GM21423 (cell line): ENCODE results near the gene PIP4K2B.
A peak's percentile ranks its signal among the peaks of the same experiment; 100 is the strongest.
"Not testable (repeated sequence)": the region's sequence is repeated elsewhere in the genome, so short reads cannot be mapped to it uniquely, and the experiment has no call there.

Experiments used
- ATAC-seq: cut with Tn5 transposase; IDR thresholded peaks from one replicate; pipeline ENCODE4 v1.9.1; 2021; ENCODE audit warnings: mild to moderate bottlenecking, moderate library complexity; ENCODE audit not compliant: unreplicated experiment

Gene PIP4K2B

DNA sequence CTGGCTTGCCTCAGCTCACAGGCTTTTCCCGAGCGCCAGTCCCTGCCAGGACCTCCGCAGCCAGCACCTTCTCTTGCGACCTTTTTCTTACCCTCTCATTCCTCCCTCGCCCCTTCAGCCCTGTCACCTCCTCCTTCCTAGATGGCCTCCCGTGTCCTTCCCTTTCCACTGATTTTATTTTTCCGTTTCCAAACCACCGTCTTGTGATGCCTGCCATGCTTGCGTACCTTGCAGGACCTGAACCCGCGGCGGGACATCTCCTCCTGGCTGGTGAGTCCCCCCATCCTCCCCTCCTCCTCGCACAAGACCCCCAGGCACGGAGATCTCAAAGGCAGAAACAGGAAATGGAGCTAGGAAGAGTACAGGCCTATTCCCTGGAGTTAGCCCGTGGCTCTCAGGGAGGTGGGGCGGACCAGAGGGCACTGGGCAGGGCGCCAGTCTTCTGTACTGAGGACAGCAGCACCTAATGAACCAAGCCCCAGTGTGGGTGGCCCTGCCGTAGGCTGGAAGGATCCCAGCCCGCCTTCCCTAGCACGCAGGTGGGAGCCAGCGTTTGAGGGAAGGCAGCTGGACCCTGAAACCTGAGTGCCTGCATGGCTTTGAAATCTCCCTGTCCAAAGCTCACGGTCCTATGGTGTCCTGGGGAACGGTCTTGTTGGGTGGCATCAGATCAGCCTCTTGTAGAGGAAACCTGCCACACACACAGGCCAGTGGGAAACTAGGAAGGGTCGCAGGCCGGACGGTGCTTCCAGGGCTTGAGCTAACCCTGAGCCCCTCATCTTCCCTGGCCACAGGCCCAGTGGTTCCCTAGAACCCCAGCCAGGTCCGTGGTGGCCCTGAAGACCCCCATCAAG lies 68.6 kb downstream of the PIP4K2B start:
- no peak for ATAC-seq

DNA sequence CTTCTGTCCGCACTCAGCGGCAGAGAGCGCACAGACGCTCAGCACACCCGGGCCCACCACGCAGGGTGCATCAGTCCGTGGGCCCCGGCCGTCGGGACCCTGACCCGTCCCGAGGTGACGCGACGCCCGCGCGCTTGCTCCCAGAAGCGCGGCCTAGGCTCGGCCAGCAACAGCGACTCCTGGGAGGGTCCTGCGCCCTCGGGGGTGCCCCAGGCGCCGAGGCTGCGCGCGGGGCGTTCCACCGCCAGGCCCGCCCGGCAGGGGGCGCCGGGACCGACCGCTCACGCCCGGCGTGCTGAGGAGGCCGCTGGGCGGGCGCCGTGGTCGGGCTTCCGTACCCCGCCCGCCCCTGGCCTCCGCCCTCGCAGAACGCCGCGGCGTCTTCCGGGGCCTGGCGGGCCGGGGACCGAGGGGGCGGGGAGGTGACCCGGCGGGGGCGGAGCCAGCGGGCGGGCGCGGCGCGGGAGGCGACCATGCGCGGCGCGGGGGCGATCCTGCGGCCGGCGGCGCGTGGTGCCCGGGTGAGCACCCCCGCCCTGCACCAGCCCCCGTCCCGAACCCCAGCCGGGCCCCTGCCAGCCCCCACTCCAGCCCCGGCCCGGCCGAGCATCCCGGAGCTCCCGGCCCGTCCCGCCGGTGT lies 69.3 kb downstream of the PIP4K2B start, which contains the start of gene CISD3:
CISD3 (plus strand) TSS at position 456 of the 640 bp plus-strand sequence; CDS start at position 474, 18 bp downstream.
- ATAC-seq = peak; percentile 82

DNA sequence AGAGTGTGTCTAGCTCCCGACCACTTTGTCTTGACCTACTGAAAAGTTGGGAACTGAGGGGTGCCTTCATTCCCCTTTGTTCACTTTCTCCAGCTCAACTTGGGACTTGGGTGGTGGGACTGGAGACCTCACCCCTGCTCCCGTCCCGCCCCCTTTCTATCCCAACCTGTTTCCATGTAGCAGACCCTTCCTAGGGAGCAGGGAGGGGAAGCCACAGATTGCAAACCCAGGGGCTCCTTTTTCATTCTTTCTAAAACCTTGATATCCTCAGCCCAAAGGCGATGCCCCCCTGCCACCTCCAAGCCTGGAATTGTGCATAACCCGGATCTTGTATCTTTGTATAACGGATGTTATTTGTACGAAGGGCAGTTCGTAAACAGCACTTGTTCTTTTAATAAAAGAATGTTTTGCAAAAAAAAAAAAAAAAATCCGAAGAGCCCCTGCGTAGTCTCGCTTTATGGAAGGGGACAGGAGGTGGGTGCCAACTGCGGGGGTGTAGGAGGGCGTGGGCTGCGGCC lies 69.9 kb downstream of the PIP4K2B start:
- no peak for ATAC-seq

DNA sequence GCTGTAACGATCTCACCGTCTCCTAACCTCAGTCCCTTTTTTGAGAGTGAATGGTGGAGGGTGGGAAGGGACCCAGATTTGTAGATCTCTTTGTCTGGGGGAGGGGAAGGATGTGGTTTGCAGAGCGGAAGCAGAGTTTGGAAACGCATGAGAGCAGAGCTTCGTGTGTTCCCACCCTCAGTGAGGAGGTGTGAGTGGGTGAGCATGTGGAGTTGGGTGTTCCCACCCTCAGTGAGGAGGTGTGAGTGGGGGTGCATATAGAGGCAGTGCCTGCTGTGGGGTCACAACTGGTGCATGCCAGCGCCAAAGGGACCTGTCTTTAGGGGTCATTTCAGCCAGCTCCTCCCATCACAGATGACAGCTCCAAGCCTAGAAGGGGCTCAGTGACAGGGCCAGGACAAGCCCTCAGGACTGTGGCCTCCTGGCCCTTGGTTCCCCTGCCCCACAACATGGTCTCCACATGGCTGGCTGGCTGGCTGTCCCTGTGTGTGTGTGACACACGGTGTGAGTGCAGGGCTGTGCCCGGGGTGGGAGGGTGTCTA lies 71.0 kb downstream of the PIP4K2B start:
- ATAC-seq = no peak

DNA sequence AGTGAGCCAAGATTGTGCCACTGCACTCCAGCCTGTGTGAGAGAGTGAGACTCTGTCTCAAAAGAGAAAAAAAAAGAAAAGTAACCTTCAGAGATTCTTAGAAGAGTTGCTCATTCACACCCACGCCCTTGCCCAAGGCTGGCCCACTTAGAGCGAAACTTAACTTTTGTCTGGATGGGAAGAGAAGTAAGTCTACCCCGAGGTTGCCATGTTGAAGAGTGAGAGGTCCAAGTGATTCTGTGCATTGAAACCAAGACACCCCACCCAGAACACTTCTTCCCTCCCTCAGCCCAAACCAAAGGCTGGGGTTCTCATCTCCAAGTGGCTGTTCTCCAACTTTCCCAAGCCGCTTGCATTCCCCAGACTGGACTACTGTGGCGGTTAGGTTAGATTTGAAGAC lies 71.6 kb downstream of the PIP4K2B start:
- no peak for ATAC-seq

DNA sequence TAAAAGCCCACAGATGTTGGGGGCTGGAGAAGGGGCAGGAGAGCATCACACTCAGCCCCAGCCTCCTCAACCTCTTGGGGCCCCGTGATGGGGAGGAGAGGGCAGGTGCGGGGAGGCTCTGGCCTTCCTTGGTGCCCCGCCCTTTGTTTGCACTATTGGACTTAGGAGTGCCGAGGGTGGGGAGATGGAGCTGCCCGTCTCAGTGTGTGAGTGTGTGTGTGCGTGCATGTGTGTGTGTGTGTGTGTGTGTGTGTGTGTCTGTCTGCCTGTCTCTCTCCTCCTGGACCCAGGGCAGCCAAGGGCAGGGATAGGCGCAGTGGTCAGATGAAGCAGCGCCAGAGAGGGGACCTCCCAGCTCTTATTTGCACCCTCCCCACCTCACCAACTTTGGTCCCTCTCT lies 73.2 kb downstream of the PIP4K2B start:
- ATAC-seq = not testable (repeated sequence)

DNA sequence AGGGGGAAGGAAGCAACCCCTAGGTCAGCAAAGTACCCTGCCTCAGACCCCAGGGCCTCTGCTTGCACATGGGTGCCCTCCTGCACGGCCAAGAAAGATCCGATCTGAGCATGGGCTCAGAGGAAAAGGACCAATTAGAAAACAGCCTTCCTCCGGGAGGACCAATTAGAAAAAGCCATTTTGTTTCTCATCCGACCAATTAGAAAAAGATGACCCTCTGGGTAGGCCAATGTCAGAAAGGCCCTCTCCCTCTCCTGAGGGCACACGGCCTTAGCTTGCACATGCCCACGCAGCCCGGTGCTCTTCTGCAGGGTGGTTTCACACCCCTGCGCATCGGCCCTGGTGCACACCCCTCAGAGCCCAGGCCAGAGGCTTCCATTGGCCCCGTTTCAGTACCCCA lies 74.3 kb downstream of the PIP4K2B start:
- no peak for ATAC-seq

DNA sequence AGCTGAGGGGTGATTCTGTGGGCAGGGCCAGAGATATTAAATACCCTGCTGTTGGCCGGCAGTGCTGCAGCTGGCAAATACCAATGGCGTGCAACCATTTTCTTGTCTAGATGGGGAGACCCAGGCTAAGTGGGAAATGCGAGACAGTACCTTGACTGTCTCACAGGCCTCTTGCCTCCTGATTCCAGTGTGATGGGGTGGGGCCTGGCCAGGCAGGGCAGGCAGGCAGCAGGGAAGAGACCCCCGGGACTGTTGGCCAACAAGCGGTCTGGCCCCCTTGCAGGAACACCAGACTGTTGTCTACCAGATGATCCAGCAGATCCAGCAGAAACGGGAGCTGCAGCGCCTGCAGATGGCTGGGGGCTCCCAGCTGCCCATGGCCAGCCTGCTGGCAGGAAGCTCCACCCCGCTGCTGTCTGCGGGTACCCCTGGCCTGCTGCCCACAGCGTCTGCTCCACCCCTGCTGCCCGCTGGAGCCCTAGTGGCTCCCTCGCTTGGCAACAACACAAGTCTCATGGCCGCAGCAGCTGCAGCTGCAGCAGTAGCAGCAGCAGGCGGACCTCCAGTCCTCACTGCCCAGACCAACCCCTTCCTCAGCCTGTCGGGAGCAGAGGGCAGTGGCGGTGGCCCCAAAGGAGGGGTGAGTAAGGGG lies 74.9 kb downstream of the PIP4K2B start:
- ATAC-seq = no peak

DNA sequence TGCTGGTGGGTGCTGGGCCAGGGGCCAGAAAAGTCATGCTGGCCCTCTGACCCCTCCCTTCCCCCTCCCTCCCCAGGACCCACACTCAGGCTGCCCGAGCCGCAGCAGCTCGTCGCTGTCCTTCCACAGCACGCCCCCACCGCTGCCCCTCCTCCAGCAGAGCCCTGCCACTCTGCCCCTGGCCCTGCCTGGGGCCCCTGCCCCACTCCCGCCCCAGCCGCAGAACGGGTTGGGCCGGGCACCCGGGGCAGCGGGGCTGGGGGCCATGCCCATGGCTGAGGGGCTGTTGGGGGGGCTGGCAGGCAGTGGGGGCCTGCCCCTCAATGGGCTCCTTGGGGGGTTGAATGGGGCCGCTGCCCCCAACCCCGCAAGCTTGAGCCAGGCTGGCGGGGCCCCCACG lies 77.6 kb downstream of the PIP4K2B start:
- no peak for ATAC-seq

DNA sequence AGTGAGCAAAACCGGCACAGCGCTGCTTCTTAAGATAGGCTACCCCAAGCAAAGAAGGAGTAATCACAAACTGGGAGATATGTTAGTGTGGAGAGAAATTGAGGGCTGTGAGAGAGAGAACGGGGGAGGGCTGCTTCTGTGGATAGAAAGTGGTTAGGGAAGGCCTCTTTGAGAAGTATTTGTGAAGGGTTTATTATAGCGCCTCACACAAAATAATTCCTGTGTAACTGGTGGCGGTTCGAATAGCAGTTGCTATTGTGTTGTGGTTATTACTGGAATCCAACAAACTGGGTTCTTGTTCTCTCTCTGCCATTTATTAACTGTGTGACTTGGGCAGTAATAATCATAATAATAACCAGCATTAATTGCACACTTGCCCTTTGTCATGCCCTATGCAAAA lies 78.4 kb downstream of the PIP4K2B start:
- no peak for ATAC-seq

DNA sequence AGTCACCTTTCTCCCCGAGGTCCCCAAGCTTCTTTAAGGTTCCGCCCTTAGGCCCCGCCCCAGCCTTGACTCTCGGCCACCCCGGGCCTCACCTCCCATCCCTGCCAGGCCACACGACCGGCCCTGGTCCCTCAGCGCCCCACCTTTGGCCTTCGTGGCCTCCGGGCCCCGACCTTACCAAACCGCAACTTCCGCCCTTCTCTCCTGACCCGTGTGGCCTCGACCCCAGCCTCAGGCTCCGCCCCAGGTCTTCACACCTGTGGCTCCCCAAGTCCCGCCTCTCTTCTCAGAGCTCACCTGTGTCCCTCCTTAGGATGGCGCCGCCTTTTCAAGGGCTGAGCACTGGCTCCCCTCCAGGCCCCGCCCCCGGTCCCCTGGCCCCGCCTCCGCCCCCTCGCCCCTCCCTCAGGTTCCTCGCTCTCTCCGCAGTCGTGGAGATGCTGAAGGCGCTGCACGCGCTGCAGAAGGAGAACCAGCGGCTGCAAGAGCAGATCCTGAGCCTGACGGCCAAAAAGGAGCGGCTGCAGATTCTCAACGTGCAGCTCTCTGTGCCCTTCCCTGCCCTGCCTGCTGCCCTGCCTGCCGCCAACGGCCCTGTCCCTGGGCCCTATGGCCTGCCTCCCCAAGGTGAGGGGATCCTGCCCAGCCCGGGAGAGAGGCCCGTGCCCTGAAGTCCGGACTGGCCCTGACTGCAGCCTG lies 79.3 kb downstream of the PIP4K2B start:
- no peak for ATAC-seq

DNA sequence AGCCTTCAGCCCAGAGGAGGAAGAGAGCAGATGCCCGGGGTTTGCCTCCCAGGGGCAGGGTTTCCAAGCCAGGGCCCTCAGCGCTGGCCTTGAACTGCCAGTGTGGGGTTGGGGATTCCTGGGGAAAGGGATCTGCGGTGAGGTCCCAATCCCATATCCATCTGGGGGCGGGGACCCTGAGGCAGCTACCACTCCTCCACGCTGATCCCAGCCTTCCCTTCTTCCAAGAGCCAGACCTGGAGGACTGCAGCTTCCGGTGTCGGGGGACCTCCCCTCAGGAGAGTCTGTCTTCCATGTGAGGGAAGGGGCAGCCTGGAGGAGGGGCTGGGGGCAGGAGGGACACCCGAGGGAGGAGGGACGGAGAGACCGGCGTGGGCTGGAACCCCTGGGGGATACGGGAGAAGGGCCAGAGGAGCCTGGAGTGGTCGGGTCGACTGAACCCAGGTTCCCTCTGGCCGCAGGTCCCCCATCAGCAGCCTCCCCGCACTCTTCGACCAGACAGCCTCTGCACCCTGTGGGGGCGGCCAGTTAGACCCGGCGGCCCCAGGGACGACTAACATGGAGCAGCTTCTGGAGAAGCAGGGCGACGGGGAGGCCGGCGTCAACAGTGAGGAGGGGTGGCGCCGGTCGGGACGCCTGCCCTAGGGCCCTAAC lies 79.9 kb downstream of the PIP4K2B start:
- ATAC-seq = no peak

DNA sequence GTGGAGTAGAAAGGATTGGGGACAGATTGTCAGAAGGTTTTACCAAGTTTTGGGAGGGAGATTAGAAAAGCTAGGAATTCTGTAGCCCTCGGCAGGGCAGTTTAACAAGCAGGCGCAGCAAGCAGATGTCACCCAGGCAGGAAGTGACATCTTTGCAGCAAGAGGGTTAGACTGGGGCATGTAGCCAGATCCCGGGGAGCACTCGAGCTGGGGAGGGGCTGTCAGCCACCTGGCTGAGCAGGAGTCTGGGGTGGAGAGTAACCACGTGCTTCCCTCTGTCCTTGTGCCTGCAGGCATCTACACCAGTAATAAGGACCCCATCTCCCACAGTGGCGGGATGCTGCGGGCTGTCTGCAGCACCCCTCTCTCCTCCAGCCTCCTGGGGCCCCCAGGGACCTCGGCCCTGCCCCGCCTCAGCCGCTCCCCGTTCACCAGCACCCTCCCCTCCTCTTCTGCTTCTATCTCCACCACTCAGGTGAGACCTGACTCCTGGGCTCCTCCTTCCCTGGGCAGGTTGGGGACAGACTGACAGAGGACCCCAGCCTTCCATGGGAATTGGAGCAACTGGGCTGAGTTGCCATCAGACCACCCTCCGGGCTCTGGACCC lies 82.1 kb downstream of the PIP4K2B start:
- no peak for ATAC-seq

DNA sequence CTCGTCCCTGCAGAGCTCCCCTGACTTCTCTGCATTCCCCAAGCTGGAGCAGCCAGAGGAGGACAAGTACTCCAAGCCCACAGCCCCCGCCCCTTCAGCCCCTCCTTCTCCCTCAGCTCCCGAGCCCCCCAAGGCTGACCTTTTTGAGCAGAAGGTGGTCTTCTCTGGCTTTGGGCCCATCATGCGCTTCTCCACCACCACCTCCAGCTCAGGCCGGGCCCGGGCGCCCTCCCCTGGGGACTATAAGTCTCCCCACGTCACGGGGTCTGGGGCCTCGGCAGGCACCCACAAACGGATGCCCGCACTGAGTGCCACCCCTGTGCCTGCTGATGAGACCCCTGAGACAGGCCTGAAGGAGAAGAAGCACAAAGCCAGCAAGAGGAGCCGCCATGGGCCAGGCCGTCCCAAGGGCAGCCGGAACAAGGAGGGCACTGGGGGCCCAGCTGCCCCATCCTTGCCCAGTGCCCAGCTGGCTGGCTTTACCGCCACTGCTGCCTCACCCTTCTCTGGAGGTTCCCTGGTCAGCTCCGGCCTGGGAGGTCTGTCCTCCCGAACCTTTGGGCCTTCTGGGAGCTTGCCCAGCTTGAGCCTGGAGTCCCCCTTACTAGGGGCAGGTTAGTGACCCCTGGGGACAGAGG lies 82.9 kb downstream of the PIP4K2B start:
- no peak for ATAC-seq
